HUDEP-2 (cell line): Measurements from ENCODE around the gene FAM13C.
A peak's percentile ranks its signal among the peaks of the same experiment; 100 is the strongest.

Source experiments
- DNase-seq, 76 experiments: peaks; one replicate each; lab custom pipeline; 2025; ENCODE audit not compliant: unreplicated experiment in 76 of 76; lab: John Stamatoyannopoulos, UW

Gene FAM13C

GRCh38 chr10:59320355-59320754 lies 42.0 kb downstream of the FAM13C start:
- DNase-seq = no peak

- no peak for DNase-seq
Observed at GRCh38 chr10:59319854-59320253, 42.5 kb downstream of the FAM13C start.

- no peak for DNase-seq
Observed at GRCh38 chr10:59317066-59317465, 45.3 kb downstream of the FAM13C start.

GRCh38 chr10:59315465-59315864 lies 46.9 kb downstream of the FAM13C start:
- no peak for DNase-seq

GRCh38 chr10:59314268-59314667 lies 48.1 kb downstream of the FAM13C start:
- DNase-seq = no peak

GRCh38 chr10:59312247-59312646 lies 50.1 kb downstream of the FAM13C start:
- DNase-seq = no peak

- DNase-seq = no peak
Observed at GRCh38 chr10:59311025-59311424, 51.3 kb downstream of the FAM13C start.

GRCh38 chr10:59310324-59310914 lies 51.9 kb downstream of the FAM13C start:
- no peak for DNase-seq

- no peak for DNase-seq
Observed at GRCh38 chr10:59304521-59305097, 57.7 kb downstream of the FAM13C start.

GRCh38 chr10:59303018-59303417 lies 59.3 kb downstream of the FAM13C start:
- DNase-seq = no peak

GRCh38 chr10:59302381-59302780 lies 60.0 kb downstream of the FAM13C start:
- no peak for DNase-seq

- no peak for DNase-seq
Observed at GRCh38 chr10:59301067-59301754, 61.1 kb downstream of the FAM13C start.

GRCh38 chr10:59300386-59300785 lies 62.0 kb downstream of the FAM13C start:
- no peak for DNase-seq

GRCh38 chr10:59299933-59300332 lies 62.4 kb downstream of the FAM13C start:
- DNase-seq = no peak

- peak in 1 of 76 experiments; percentile 5 for DNase-seq
Observed at GRCh38 chr10:59290448-59290847, 71.9 kb downstream of the FAM13C start.

GRCh38 chr10:59289853-59290252 lies 72.5 kb downstream of the FAM13C start:
- no peak for DNase-seq

GRCh38 chr10:59287587-59288255 lies 74.6 kb downstream of the FAM13C start:
- no peak for DNase-seq

GRCh38 chr10:59285848-59286247 lies 76.5 kb downstream of the FAM13C start:
- no peak for DNase-seq

- DNase-seq = no peak
Observed at GRCh38 chr10:59285073-59285472, 77.3 kb downstream of the FAM13C start.

GRCh38 chr10:59284118-59284975 lies 78.0 kb downstream of the FAM13C start:
- DNase-seq = no peak
